Upper lobe of right lung (tissue), 1 donor: ENCODE measurements around the gene RNASE11. TPM values are rescaled to one million over a fixed set of nuclear protein-coding genes. Genes with fewer than 3 reads are reported as not detected.

ENCODE experiments used
- ATAC-seq: fragments of 200-7000 bp; cut with Tn5 transposase; one replicate; pipeline ENCODE4 v1.9.1; 2020; ENCODE audit warnings: mild to moderate bottlenecking, moderate library complexity
- DNase-seq: peaks from one replicate; pipeline ENCODE4 v3.0.0-alpha.2; 2020
- H3K27ac ChIP-seq: fragments of 200-600 bp; one replicate; pipeline ENCODE4 v1.8.0; 2022
- H3K27me3 ChIP-seq: fragments of 200-600 bp; one replicate; pipeline ENCODE4 v1.8.0; 2022; ENCODE audit warnings: mild to moderate bottlenecking
- H3K36me3 ChIP-seq: fragments of 200-600 bp; one replicate; pipeline ENCODE4 v1.8.0; 2022
- H3K4me1 ChIP-seq: fragments of 200-600 bp; one replicate; pipeline ENCODE4 v1.8.0; 2022
- H3K4me3 ChIP-seq: fragments of 200-600 bp; one replicate; pipeline ENCODE4 v1.8.0; 2022; ENCODE audit warnings: mild to moderate bottlenecking
- H3K9me3 ChIP-seq: fragments of 200-600 bp; one replicate; pipeline ENCODE4 v1.8.0; 2022
- intact Hi-C: fragments of 100-400 bp; cut with DNase I; formaldehyde crosslinking; loops from one replicate; pipeline ENCODE4 v1.11.0; 2022
- total RNA-seq: library from RNA; stranded (reverse); fragmentation: NEBNext Ultra II Directional; extraction: Animal tissue kit (Norgen Biotek cat#: 25700); gene quantifications from one replicate; pipeline ENCODE4 v1.2.1, GENCODE V29; 2021
- TF ChIP-seq, protein P1 (sequence below): fragments of 200-600 bp; IDR thresholded peaks from one replicate; pipeline ENCODE4 v1.8.0; 2022; ENCODE audit warnings: antibody characterized with exemption
- donor health status: DM: no; HTN: yes; CAD: no; lungs with severe emphysema.

Gene RNASE11
- total RNA-seq, 1 donor from 2014 or later, result not detected

DNA sequence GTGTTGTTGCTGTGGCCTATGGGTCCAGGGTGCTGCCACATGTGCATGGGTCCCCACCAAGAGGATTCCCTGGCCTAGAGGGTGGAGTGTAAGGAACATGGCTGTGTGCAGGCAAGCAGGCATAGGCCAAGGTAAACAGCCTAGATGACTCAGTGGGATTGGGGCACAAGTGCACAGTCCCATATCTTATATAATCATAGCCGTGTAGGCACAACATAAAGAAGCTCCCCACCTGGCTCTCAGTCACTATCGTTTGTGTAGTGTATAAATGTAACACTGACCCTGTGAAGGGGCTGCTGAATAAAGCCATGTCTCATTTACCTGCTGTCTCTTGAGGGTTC, 19.1 kb upstream of the RNASE11 start:
- Histone ChIP-seq H3K4me1 (peaks cover 9% of the 10 kb centered on the region), H3K27me3 (no peaks in the 10 kb centered on the region), H3K4me3 (no peak overlapping the region), H3K36me3 (no peaks in the 10 kb centered on the region), H3K9me3 (no peaks in the 10 kb centered on the region), H3K27ac (no peak overlapping the region)
- intact Hi-C loops, result loop anchor here (5.0 kb wide), 1 partner anchor 75 kb away; no protein-coding TSS in a partner anchor
- no peak for DNase-seq
- TF ChIP-seq, protein P1, sequence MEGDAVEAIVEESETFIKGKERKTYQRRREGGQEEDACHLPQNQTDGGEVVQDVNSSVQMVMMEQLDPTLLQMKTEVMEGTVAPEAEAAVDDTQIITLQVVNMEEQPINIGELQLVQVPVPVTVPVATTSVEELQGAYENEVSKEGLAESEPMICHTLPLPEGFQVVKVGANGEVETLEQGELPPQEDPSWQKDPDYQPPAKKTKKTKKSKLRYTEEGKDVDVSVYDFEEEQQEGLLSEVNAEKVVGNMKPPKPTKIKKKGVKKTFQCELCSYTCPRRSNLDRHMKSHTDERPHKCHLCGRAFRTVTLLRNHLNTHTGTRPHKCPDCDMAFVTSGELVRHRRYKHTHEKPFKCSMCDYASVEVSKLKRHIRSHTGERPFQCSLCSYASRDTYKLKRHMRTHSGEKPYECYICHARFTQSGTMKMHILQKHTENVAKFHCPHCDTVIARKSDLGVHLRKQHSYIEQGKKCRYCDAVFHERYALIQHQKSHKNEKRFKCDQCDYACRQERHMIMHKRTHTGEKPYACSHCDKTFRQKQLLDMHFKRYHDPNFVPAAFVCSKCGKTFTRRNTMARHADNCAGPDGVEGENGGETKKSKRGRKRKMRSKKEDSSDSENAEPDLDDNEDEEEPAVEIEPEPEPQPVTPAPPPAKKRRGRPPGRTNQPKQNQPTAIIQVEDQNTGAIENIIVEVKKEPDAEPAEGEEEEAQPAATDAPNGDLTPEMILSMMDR, result no peak
- ATAC-seq, result no peak

DNA sequence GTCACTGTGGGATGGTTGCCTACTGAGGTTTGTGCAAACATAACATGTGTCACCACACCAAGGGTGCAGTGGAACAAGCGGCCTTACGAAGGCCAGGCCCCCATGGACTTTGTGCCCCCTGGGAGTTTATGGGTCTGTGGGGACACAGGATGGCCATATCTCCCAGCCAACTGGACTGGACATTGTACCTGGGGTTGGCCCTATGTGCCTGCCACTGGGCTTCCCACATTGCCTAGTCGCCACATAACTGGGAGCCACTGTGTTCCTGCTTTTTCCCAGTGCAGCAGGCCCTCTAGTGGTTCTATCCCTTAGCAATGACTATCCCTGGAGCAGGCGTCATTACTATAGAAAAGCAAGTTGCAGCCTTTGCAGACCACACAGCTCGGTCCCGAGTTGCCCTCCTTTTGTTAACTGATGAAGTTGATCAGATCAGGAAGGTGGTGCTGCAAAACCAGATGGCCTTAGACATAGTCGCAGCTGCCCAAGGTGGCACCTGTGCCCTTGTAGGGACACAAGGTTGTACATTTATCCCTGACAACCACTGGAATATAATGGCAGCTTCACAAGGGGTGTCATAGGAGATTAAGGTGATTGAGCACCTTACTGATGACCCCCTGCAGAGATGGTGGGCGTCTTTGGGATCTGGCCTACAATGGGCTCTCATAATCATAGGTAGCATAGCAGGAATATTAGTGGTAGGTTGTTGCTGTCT, 18.5 kb upstream of the RNASE11 start:
- DNase-seq, result no peak
- Histone ChIP-seq H3K9me3 (no peaks in the 10 kb centered on the region), H3K4me3 (no peak overlapping the region), H3K36me3 (no peaks in the 10 kb centered on the region), H3K27me3 (no peaks in the 10 kb centered on the region), H3K27ac (no peak overlapping the region), H3K4me1 (peaks cover 9% of the 10 kb centered on the region)
- intact Hi-C loops, result loop anchor here (5.0 kb wide), 1 partner anchor 74 kb away; no protein-coding TSS in a partner anchor
- peak; percentile 64 for ATAC-seq
- TF ChIP-seq, protein P1, result peak; percentile 45

DNA sequence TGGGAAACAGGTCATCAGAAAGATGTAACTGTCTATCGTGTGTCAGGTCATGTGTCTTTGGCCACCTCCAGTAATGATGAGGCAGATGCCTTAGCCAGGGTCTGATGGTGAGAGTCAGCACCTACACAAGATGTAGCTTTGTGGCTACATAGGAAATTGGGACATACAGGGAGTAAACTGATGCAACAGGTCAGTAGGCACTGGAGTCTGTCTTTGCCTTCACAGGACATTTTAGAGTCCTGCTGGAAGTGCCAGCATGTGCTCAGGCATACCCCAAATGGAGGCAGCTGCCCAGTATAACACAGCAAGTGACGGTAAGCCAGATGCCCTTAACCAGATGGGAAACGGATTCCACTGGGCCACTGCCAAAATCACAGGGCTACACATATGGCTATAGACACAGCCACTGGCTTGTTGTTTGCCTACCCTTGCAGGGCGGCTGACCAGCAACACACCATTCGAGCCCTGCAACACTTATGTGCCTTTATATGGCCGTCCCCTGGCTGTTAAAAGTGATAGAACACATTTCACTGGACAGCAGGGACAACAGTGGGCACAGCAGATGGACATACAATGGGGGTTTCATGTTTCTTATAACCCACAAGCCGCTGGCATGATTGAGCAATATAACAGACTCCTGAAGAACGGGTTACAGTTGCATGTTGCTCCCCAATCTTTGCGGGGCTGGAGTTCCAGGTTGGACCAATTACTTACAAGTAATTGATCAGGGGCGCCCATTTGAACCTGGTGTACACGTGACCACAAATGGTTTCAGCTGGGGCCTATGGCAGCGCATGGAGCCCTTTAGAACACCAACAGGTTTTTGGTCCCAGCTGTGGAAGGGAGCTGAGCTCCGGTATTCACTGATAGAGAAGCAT, 16.3 kb upstream of the RNASE11 start:
- H3K27ac ChIP-seq, result no peak overlapping the region
- no peaks in the 10 kb centered on the region for H3K4me1 ChIP-seq
- intact Hi-C loops, result no loop called here
- TF ChIP-seq, protein P1, result no peak
- ATAC-seq, result no peak
- no peak for DNase-seq
- no peak overlapping the region for H3K4me3 ChIP-seq
- no peaks in the 10 kb centered on the region for H3K36me3 ChIP-seq
- H3K27me3 ChIP-seq, result no peaks in the 10 kb centered on the region
- no peaks in the 10 kb centered on the region for H3K9me3 ChIP-seq

DNA sequence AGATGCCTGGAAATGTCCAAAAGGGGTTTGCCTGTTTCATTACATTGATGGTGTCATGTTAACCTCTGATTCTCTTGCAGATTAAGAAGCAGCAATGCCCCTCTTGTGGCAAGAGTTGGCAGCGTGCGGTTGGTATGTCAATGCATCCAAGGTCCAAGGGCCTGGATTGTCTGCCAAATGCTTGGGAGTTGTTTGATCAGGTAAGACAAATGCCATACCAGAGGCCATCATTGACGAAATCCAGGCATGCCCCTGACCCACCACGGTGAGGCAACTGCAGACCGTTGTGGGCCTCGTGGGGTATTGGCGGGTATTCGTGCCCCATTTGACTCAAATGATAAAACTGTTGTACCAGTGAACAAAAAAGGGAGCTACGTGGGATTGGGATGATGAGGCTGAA, 14.8 kb upstream of the RNASE11 start:
- Histone ChIP-seq H3K27me3 (no peaks in the 10 kb centered on the region), H3K4me1 (no peaks in the 10 kb centered on the region), H3K9me3 (no peaks in the 10 kb centered on the region), H3K4me3 (no peak overlapping the region), H3K36me3 (no peaks in the 10 kb centered on the region), H3K27ac (no peak overlapping the region)
- DNase-seq (no peak), ATAC-seq (no peak)
- TF ChIP-seq, protein P1, result no peak
- intact Hi-C loops, result no loop called here

DNA sequence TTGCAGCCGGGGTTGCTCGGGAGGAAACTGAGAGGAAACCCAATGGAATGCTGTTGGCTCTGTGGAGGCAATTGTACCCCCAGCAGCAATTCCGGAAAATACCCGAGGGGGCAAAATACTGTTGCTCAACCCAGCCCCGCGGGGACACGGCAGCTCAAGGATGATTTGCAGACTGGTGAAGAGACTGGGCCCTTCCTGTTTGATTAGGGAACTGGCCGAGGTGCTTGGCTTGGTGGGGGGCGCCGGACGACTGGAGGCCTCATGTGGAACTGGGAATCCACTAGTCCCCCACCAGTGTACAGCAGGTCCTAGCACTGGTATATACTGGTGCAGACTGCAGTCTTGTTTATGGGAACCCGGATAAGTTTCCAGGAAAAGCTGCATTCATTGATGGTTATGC, 13.7 kb upstream of the RNASE11 start:
- DNase-seq (no peak), ATAC-seq (no peak)
- intact Hi-C loops, result no loop called here
- H3K9me3 ChIP-seq, result no peaks in the 10 kb centered on the region
- no peak overlapping the region for H3K27ac ChIP-seq
- H3K4me3 ChIP-seq, result no peak overlapping the region
- no peaks in the 10 kb centered on the region for H3K4me1 ChIP-seq
- TF ChIP-seq, protein P1, result no peak
- H3K36me3 ChIP-seq, result no peaks in the 10 kb centered on the region
- no peaks in the 10 kb centered on the region for H3K27me3 ChIP-seq
